Mucosa of rectum (tissue), 2 donors: ENCODE data around the gene NLGN3.
A peak's percentile ranks its signal among the peaks of the same experiment; 100 is the strongest.
"Not testable (repeated sequence)": the region's sequence is repeated elsewhere in the genome, so short reads cannot be mapped to it uniquely, and the experiment has no call there.

ENCODE experiments used
- H3K27ac ChIP-seq, 2 donors: one replicate each; pipeline ENCODE4 v1.7.0; 2013; ENCODE audit warnings: inconsistent platforms in 2 of 2, low read depth in 2 of 2, low read length in 2 of 2
- H3K27me3 ChIP-seq, 2 donors: one replicate each; pipeline ENCODE4 v1.7.0; 2013; ENCODE audit warnings: low read length in 2 of 2; ENCODE audit not compliant: control insufficient read depth in 2 of 2, insufficient read depth in 2 of 2
- H3K36me3 ChIP-seq, 2 donors: one replicate each; pipeline ENCODE4 v1.7.0; 2013; ENCODE audit warnings: low read length in 2 of 2; ENCODE audit not compliant: control insufficient read depth in 2 of 2, insufficient read depth in 2 of 2
- H3K4me1 ChIP-seq, 2 donors: one replicate each; pipeline ENCODE4 v1.7.0; 2013; ENCODE audit warnings: low read length in 2 of 2, mild to moderate bottlenecking in 1 of 2; ENCODE audit not compliant: control insufficient read depth in 2 of 2, insufficient read depth in 2 of 2
- H3K4me3 ChIP-seq, 2 donors: one replicate each; pipeline ENCODE4 v1.7.0; 2013; ENCODE audit warnings: low read length in 2 of 2
- H3K9ac ChIP-seq, 2 donors: one replicate each; pipeline ENCODE4 v1.7.0; 2013; ENCODE audit warnings: low read length in 2 of 2, low read depth in 1 of 2, mild to moderate bottlenecking in 1 of 2
- H3K9me3 ChIP-seq, 2 donors: one replicate each; pipeline ENCODE4 v1.7.0; 2013; ENCODE audit warnings: low read length in 2 of 2; ENCODE audit not compliant: control insufficient read depth in 2 of 2
- donor health status: healthy.
- donor health status: Normal muscosa, but diverticular disease.

Gene NLGN3

GRCh38 chrX:71180579-71181265, 36.1 kb downstream of the NLGN3 start:
- not testable (repeated sequence) for H3K9me3 ChIP-seq, H3K4me1 ChIP-seq, H3K4me3 ChIP-seq, H3K27ac ChIP-seq, H3K36me3 ChIP-seq, H3K27me3 ChIP-seq, H3K9ac ChIP-seq

GRCh38 chrX:71181558-71181909, 36.9 kb downstream of the NLGN3 start:
- Histone ChIP-seq H3K4me1 (peaks cover 0 to 6% of the 10 kb centered on the region in 2 donors), H3K36me3 (no peaks in the 10 kb centered on the region), H3K27ac (peak overlapping the region; percentile 75 to 82), H3K9me3 (no peaks in the 10 kb centered on the region), H3K27me3 (peaks cover 0 to 3% of the 10 kb centered on the region in 2 donors), H3K9ac (peak overlapping the region; percentile 56 to 70), H3K4me3 (peak overlapping the region; percentile 67 to 80)

GRCh38 chrX:71181910-71182799, 37.5 kb downstream of the NLGN3 start:
- peak overlapping the region; percentile 81 to 87 for H3K27ac ChIP-seq
- no peaks in the 10 kb centered on the region for H3K9me3 ChIP-seq
- peak overlapping the region; percentile 73 to 85 for H3K9ac ChIP-seq
- no peaks in the 10 kb centered on the region for H3K36me3 ChIP-seq
- peaks cover 0 to 6% of the 10 kb centered on the region in 2 donors for H3K4me1 ChIP-seq
- H3K27me3 ChIP-seq, result peaks cover 0 to 3% of the 10 kb centered on the region in 2 donors
- H3K4me3 ChIP-seq, result peak overlapping the region; percentile 67 to 80

DNA sequence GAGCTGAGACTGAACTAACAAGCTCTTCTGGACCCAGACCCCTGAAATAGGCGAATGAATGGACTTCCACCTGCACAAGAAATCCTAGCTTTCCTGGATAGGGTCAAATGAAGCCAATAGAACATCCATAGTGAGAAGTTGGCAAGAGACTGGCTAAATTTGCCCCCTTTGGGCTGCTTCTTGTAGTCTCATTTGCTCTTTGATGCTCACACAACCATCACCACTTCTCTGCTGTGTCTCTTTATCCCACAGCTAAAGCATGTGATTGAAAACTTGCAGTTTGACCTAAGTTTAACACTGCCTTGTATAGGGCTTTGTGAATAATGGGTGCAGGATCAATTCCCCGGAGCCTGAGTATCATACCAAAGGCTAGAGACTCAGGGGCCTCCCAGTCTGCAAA, 38.2 kb downstream of the NLGN3 start:
- no peaks in the 10 kb centered on the region for H3K9me3 ChIP-seq
- peak overlapping the region in 1 of 2 donors; percentile 87 for H3K27ac ChIP-seq
- H3K4me3 ChIP-seq, result peak overlapping the region; percentile 67 to 78
- peaks cover 0 to 6% of the 10 kb centered on the region in 2 donors for H3K4me1 ChIP-seq
- no peaks in the 10 kb centered on the region for H3K36me3 ChIP-seq
- peaks cover 0 to 3% of the 10 kb centered on the region in 2 donors for H3K27me3 ChIP-seq
- peak overlapping the region in 1 of 2 donors; percentile 73 for H3K9ac ChIP-seq

DNA sequence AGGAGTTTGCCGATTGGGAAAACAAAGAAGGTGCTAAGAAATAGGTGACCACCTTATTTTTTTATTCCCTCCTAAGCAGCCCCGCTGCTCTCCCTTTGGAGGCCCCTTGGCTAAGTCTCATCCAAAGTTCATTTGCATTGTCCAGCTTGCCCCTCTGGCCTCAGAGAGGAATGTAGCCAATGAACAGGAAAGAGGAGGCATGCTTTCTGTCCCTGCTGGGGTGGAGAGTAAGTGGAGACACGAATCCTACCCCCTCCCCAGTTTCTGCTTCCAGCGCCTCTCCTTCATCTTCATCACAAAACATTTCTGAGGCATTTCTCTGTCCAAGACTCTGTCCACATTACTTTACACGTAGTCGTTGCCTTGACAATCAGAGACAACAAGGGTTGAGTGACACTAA, 38.7 kb downstream of the NLGN3 start:
- H3K9ac ChIP-seq, result no peak overlapping the region
- H3K27ac ChIP-seq, result no peak overlapping the region
- H3K4me3 ChIP-seq, result no peak overlapping the region
- no peaks in the 10 kb centered on the region for H3K36me3 ChIP-seq
- peaks cover 0 to 6% of the 10 kb centered on the region in 2 donors for H3K4me1 ChIP-seq
- no peaks in the 10 kb centered on the region for H3K27me3 ChIP-seq
- H3K9me3 ChIP-seq, result no peaks in the 10 kb centered on the region

DNA sequence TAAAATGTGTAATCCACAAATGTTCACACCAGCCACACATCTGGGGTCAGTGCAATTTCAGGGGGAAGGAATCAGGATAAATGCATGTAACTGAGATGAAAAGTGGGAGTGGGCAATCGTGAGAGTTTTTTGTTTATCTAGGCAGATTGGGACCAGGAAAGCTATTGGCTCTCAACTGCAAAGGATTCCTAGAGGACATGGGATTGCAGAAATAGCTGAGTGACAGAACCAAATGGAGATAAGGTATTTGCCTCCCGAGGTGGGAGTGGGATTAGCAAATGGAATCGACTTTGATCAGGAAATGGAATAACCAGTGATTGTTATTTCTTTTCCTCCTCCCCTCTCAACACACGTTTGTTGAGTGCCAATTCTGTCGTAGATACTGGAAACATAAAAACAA, 39.5 kb downstream of the NLGN3 start:
- H3K4me1 ChIP-seq, result peaks cover 0 to 6% of the 10 kb centered on the region in 2 donors
- H3K9me3 ChIP-seq, result no peaks in the 10 kb centered on the region
- H3K27ac ChIP-seq, result no peak overlapping the region
- no peaks in the 10 kb centered on the region for H3K36me3 ChIP-seq
- no peaks in the 10 kb centered on the region for H3K27me3 ChIP-seq
- H3K4me3 ChIP-seq, result no peak overlapping the region
- H3K9ac ChIP-seq, result no peak overlapping the region

DNA sequence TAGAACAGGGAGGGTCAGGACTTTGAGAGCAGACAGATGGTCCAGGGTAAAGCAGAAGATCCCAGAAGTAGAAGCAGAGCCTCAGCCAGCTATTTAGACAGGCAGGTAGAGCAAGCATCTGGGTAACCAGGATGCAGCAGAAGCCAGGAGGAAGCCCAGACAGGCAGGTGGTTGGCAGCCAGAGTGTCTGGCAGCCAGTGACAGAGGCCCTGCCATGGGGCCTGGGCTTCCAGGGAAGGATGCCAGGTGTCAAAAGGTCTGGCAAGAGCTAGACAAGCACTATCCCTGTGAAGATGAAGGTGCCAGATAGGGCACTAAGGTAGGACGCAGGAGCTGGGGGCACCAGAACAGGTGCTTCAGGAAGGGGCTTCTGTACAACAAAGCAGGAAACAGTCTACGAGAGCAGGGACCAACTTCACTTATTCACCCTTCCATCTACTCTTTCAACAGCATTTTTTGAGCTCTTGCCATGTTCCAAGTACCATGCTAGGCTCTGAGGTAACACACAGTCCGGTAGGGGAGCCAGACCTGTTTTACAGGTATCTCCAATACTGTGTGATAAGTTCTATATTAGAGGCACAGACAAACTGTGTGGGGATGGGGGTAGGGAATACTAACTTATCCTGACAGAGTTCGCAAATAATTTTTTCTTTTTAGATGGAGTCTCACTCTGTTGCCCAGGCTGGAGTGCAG, 40.3 kb downstream of the NLGN3 start:
- Histone ChIP-seq H3K36me3 (no peaks in the 10 kb centered on the region), H3K4me1 (peaks cover 0 to 6% of the 10 kb centered on the region in 2 donors), H3K9me3 (no peaks in the 10 kb centered on the region), H3K9ac (no peak overlapping the region), H3K4me3 (no peak overlapping the region), H3K27me3 (no peaks in the 10 kb centered on the region), H3K27ac (no peak overlapping the region)

DNA sequence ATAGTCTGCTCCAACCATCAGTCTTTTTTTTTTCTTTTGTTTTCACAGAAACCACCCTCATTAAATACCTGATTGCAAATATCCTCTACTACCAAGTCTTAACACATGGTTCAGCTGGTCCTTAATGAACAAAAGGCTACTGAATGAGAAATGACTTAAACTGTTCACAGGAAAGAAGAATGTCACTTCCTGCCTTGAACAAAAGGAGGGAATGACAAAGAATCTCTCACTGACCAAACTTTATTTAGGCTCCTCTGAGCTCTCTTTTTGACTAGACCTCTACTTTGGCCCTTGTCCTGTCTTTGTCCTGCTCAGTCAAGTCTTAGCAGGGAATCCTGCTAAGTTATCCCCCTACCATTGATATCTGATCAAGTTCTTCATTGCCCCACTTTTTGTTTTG, 46.6 kb downstream of the NLGN3 start:
- Histone ChIP-seq H3K9ac (no peak overlapping the region), H3K9me3 (no peaks in the 10 kb centered on the region), H3K4me3 (no peak overlapping the region), H3K27me3 (peaks cover 0 to 4% of the 10 kb centered on the region in 2 donors), H3K4me1 (no peaks in the 10 kb centered on the region), H3K36me3 (no peaks in the 10 kb centered on the region), H3K27ac (no peak overlapping the region)

DNA sequence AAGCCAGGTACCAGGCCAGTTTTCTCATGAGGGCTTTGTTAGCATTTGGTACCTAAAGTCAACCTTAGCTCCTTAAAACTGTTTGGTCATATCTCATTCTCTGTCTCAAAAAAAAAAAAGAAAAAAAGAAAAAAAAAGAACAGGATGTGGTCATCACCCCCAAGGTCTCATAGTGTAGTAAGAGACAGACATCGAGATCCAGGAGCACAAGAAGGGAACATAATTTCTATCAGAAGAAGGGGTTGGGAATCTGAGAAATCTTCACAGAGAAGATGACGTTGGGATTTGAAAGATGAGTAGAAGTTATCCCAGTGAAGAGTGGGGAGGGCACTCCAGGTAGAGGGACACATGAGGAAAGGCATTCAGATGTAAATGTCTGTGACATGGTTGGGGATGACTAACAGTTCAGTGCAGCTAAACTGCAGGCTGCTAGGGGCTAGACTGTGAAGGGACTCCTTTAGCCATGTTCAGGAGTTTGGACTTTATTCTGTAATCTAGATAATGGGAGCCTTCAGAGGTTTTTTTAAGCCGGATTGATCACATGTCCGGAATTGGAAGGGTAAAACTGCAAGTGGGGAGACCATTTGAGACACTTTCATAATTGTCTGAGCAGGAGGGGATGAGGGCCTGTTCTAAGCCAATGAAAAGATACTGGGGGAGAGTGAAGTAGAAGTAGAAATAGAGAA, 51.5 kb downstream of the NLGN3 start:
- Histone ChIP-seq H3K27me3 (peaks cover 0 to 4% of the 10 kb centered on the region in 2 donors), H3K4me3 (peak overlapping the region in 1 of 2 donors; percentile 55), H3K4me1 (no peaks in the 10 kb centered on the region), H3K36me3 (no peaks in the 10 kb centered on the region), H3K9ac (no peak overlapping the region), H3K9me3 (peaks cover 0 to 2% of the 10 kb centered on the region in 2 donors), H3K27ac (no peak overlapping the region)
